ENCODE results near the gene PRKD3. TPM values are rescaled to one million over a fixed set of nuclear protein-coding genes. Genes with fewer than 3 reads are reported as not detected.

The PRKD3 gene
- total and polyA plus RNA-seq, 9 of the 15 experiments (the other 6 are each of a cell fraction or from before 2014, with no cell fraction given) = 4.7 to 26.7 (median 17.0) TPM

- no peak for TF ChIP-seq ZNF407 (IDR thresholded peaks at IDR 0.05; ENCODE audit: low read depth)
Measured at GRCh38 chr2:37283207-37283606, 41.4 kb downstream of the PRKD3 start (continued).

GRCh38 chr2:37282746-37283145 is 41.9 kb downstream of the PRKD3 start:
- DNase-seq (ENCODE audit: extremely low read depth in 1 of 4, low spot score in 3 of 4) = no peak
- ATAC-seq = no peak
- TF ChIP-seq MLLT1 (IDR thresholded peaks at IDR 0.05) = no peak
- no peak for TF ChIP-seq ZBTB5 (IDR thresholded peaks at IDR 0.05)
- TF ChIP-seq ZNF408 (CRISPR knock-in tag; IDR thresholded peaks at IDR 0.05; ENCODE audit: low read depth) = no peak
- TF ChIP-seq BMI1 (IDR thresholded peaks at IDR 0.05; ENCODE audit: low read length) = no peak
- no peak for TF ChIP-seq RB1 (IDR thresholded peaks at IDR 0.05; ENCODE audit: low read depth)
- TF ChIP-seq TSC22D4 (tag; IDR thresholded peaks at IDR 0.05) = no peak
- no peak for TF ChIP-seq HNRNPH1 (optimal IDR thresholded peaks at IDR 0.05; ENCODE audit: low read depth, low read length)
- no peak for TF ChIP-seq NR2C1 (IDR thresholded peaks at IDR 0.05)
- no peak for TF ChIP-seq NR2C1 (tag; IDR thresholded peaks at IDR 0.05)
- no peak for TF ChIP-seq ZNF354B (CRISPR knock-in tag; IDR thresholded peaks at IDR 0.05)
- Histone ChIP-seq H3K27me3 (ENCODE audit: control insufficient read depth in 2 of 2, insufficient read depth in 2 of 2, low read length in 2 of 2) (no peaks in the 10 kb centered on the region), H3K4me3 (no peak overlapping the region), H3K79me2 (ENCODE audit: control insufficient read depth, insufficient read depth, low read length) (no peaks in the 10 kb centered on the region), H3K4me1 (replicated peaks in 1 of 2; ENCODE audit: control insufficient read depth in 2 of 2, insufficient read depth in 2 of 2, low read length in 2 of 2) (no peaks in the 10 kb centered on the region), H3K9me1 (ENCODE audit: control insufficient read depth, insufficient read depth, low read length) (no peaks in the 10 kb centered on the region), H2AFZ (ENCODE audit: low read depth, low read length) (no peak overlapping the region), H3K9ac (ENCODE audit: insufficient read depth in 1 of 2, low read depth in 2 of 2, low read length in 2 of 2) (no peak overlapping the region), H3K36me3 (ENCODE audit: control insufficient read depth, insufficient read depth, low read length) (peaks cover 51% of the 10 kb centered on the region), H3K27ac (ENCODE audit: extremely low read depth, low read depth, low read length) (no peak overlapping the region), H4K20me1 (replicated peaks; ENCODE audit: control insufficient read depth, insufficient read depth, low read length) (no peaks in the 10 kb centered on the region), H3K9me3 (replicated peaks; ENCODE audit: control insufficient read depth, insufficient read depth, low read depth, low read length) (no peaks in the 10 kb centered on the region), H3K4me2 (ENCODE audit: insufficient read depth, low read length) (no peak overlapping the region)
- in situ Hi-C loops (cut with MboI) = no loop called here
- FAIRE-seq = no peak
- ChIA-PET CTCF (ENCODE audit: low intra/inter-chr PET ratio) (no interaction called here), POLR2A (no interaction called here)
- BruUV-seq (replicated peaks) = no TSS peak
- intact Hi-C loops (cut with micrococcal nuclease) = loop anchor here (5.0 kb wide), 1 partner anchor 115 kb away; no protein-coding TSS in a partner anchor
- WGBS (ENCODE audit: insufficient coverage, low coverage, missing lambda C conversion rate) = 94% methylated on average over 2 of the region's 2 CpGs
